ENCODE measurements around the gene ZNF311. TPM values are rescaled to one million over a fixed set of nuclear protein-coding genes. Genes with fewer than 3 reads are reported as not detected.

Gene ZNF311
- 0.44 and 0.66 TPM in 2 replicates for total RNA-seq

DNA sequence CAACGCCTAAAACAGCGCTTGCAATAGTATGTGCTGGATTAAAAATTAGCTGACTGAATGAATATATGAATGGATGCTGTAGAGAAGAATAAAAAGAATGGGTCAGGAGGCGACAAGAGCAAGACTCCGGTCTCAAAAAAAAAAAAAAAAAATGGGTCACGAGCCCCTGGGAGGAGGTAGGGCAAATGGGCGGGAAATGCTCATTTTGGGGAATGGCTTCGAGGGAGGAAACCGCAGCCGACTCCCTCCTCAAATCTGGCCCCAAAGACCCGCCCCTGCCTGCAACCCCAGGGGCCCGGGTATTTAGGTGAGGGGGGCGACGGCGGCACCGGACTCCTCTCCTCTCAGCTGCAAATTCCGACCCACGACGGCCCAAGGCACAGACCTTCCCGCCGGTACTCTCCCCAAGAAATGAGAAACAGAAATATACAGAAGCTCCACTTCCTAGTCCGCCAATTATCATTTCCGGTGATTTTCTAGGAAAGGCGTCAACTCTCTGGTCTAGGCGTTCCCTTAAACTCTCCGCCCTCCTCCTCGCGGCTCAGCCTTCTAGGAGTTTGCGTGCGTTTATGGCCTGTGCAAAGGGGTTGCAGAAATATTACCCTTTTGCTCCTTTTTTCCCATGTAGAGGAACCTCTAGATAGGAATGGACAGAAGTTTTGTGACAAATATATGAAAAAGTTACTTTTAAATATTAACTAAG is at the start of gene ZNF311:
ZNF311 (minus strand) TSS at position 133 of the 703 bp plus-strand sequence. CDS start 1,361 bp downstream, outside the sequence.
- intact Hi-C loops (cut with micrococcal nuclease) = loop anchor here (1.0 kb wide), 2 partner anchors 82 to 121 kb away; partner anchors contain the start of gene TRIM27

DNA sequence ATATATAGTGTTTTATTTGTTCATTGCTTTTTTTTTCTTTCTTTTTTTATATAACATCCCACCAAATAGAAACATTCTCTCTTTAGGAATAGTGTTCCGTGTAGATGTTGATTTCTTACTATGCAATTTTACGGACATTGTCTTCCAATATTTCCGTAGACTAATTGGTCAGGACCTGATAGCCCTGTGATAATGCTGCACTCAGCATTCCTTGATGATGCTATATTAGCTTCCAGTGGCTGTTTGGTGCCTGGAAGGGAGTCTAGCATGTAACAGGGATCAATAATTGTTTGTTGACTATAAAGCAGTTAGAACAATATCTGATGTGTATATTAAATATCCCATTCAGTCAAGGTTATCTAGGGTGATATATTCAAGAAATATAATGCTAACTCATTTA is 46.6 kb upstream of the ZNF311 start:
- intact Hi-C loops (cut with micrococcal nuclease) = no loop called here

DNA sequence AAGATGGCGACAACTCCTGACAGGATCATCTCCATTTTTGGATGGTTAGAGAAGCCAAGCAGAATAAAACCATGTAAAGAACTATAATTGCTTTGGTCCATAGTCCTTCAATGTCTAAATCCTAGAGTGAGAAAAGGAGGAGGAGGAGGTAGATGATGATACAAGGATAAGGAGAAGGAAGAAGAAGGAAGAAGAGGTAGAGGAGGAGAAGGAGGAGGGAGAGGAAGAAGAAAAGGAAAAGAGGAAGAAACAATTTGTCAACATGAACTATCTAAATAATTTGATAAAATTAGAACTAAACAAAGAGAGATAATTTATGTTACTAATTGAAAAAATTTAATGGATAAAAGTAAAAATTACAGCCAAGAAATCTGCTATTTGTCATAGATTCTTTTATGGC is 40.0 kb upstream of the ZNF311 start, which contains the start of gene OR2W1:
OR2W1 (minus strand) TSS at position 101 of the 400 bp plus-strand sequence; CDS start at position 101, 0 bp downstream.
- intact Hi-C loops (cut with micrococcal nuclease) = no loop called here

- intact Hi-C loops (cut with micrococcal nuclease) = no loop called here
These were observed 30.8 kb upstream of the ZNF311 start for GRCh38 chr6:29035951-29036350.

DNA sequence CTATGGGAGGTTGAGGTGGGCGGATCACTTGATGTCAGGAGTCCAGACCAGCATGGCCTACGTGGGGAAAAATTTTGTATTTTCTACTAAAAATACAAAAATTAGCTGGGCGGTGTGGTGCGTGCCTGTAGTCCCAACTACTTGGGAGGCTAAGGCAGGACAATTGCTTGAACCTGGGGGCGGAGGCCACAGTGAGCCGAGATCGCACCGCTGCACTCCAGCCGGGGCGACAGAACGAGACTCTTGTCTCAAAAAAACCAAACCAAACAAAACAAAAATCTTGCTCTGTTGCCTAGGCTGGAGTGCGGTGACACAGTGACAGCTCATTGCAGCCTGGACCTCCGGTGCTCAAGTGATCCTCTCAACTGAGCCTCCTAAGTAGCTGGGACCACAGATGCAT is 23.7 kb upstream of the ZNF311 start:
- intact Hi-C loops (cut with micrococcal nuclease) = no loop called here

GRCh38 chr6:29025927-29026585 is 20.9 kb upstream of the ZNF311 start:
- intact Hi-C loops (cut with micrococcal nuclease) = no loop called here

DNA sequence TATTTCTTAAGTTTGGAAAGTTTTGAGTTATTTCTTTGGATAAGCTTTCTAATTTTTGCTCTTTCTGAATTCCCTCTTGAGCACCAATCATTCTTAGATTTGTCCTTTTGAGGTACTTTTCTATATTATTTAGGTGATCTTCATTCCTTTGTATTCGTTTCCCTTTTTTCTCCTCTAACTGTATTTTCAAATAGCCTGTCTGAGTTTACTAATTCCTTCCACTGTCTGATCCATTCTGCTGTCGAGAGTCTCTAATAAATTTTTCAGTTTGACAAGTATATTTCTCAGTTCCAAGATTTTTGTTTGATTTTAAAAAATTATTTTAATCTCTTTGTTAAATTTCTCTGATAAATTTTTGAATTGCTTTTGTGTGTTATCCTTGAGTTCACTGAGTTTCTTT is 16.3 kb upstream of the ZNF311 start:
- intact Hi-C loops (cut with micrococcal nuclease) = no loop called here

DNA sequence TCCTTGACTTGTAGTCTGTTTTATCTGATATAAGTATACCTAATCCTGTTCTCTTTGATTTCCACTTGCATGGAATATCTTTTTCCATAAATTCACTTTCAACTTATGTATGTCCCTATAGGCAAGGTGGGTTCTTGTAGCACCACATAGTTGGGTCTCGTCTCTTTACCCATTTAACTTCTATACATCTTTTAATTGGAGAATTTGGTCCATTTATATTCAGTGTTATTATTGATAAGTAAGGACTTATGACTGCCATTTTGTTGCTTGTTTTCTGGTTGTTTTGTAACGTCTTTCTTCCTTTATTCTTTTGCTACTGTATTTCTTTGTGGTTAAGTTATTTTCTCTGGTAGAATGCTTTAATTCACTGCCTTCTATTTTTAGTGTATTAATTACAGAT is 14.5 kb upstream of the ZNF311 start:
- intact Hi-C loops (cut with micrococcal nuclease) = loop anchor here (5.0 to 10.0 kb wide), 4 partner anchors 305 to 1125 kb away; partner anchors contain the start of genes ZNF165 and ZSCAN16

- intact Hi-C loops (cut with micrococcal nuclease) = loop anchor here (1.0 to 10.0 kb wide), 7 partner anchors 29 to 1123 kb away; partner anchors contain the start of genes ZNF165 and ZSCAN16
These were observed 12.3 kb upstream of the ZNF311 start for GRCh38 chr6:29017428-29017802.

GRCh38 chr6:29016559-29017427 is 11.7 kb upstream of the ZNF311 start:
- intact Hi-C loops (cut with micrococcal nuclease) = loop anchor here (1.0 to 10.0 kb wide), 15 partner anchors 28 to 1122 kb away; partner anchors contain the start of genes TRIM27, ZNF165 and ZSCAN16

DNA sequence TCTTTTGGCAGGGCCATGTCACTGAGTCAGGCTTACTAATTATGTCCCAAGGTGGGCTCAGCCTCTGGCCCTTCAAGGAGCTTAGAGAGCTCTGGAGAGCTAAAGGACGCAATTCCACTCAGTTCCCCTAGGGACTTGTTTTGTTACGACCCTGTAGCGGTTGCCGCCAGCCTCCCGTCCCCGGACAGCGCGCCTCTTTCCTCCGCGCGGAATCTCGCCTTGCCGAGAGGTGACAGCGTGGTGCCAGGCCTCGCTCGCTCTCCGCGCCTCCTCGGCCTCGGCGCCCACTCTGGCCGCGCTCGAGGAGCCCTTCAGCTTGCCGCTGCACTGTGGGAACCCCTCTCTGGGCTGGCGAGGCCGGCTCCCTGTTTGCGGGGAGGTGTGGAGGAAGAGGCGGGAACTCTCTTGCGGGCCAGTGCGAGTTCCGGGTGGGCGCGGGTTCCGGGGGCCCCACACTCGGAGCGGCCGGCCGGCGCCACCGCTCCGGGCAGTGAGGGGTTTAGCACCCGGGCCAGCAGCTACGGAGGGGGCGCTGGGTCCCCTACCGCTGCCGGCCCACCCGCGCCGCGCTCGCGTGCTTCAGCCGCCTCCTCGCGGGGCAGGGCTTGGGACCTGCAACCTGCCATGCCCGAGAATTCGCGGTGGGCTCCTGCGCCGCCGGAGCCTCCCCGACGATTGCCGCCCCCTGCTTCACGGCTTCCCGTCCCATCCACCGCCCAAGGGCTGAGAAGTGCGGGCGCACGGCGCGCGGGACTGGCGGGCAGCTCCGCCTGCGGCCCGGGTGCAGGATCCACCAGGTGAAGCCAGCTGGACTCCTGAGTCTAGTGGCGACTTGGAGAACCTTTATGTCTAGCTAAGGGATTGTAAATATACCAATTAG is 9.9 kb upstream of the ZNF311 start:
- intact Hi-C loops (cut with micrococcal nuclease) = loop anchor here (5.0 to 10.0 kb wide), 4 partner anchors 300 to 1120 kb away; partner anchors contain the start of genes ZNF165 and ZSCAN16

DNA sequence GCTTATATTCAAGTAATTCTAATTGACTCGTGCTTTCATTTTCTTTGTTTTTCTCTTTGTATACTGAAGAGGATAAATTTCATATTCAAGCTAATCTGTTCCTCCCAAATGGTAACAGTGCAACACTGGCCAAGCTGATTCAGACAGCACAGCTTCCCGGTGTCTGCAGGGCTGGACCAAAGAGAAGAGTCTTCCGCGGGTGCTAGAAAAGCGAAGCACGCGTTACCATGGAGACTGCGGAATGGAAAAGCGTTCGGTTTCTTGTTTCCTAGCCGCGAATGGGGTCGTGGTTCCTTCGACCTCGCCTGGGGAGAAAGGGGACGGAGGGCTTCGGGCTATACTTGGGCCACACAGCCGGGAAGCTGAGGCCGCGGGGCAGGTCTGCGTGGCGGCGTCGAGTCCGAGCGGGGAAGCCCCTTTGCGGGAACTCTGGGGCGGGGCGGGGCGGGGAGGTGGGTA is 6.2 kb upstream of the ZNF311 start:
- intact Hi-C loops (cut with micrococcal nuclease) = loop anchor here (1.0 to 10.0 kb wide), 4 partner anchors 29 to 1117 kb away; partner anchors contain the start of gene ZSCAN16

GRCh38 chr6:29009358-29009757 is 4.2 kb upstream of the ZNF311 start:
- intact Hi-C loops (cut with micrococcal nuclease) = no loop called here

DNA sequence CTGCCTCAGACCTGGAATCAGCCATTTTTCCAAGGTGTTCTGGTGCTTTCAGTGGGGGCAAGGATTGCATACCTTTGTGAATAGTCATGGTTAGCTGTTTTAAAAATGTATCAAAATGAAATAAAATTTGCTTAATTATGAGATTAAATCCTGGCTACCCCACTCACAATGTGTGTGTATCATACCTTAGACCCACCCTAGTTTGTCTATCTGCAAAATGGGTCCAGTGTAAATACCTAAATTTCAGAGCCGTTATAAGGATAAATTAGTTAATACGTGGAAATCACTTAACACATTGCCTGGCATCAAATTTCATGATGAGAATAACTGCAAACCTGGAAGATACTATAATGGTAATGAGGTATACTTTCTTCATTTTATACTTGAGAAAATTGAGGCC is 3.0 kb upstream of the ZNF311 start:
- intact Hi-C loops (cut with micrococcal nuclease) = no loop called here

DNA sequence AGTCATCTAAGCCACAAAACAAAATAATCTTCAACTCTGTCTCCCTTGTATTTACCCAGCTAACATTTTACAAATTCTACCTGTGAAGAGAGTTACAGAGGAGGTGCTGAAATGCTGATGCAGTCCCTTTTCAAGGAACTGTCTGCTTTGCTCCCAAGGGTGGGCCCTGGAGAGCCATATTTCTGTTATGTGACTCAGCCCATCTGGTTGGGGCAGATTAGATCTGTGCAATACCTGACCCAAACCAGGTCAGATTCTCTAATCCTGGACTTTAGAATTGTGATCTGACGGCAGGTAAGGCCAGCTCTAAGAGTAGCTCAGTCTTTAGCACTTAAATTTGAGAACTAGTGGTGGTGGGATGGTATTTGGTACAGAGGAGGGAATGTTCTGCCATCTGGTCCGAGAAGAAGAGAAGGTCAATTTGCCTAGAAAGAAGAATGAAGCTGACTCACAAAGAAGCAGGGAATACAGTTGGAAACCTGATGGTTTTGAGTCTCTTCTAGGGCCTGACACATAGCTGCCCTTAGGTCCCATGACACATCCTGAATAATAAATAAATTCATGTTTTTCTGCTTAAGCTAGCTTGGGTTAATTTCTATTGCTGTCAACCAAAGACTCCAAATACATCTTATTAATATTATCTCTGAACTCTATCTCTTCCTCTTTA is 8.1 kb downstream of the ZNF311 start:
- intact Hi-C loops (cut with micrococcal nuclease) = no loop called here

GRCh38 chr6:28995093-28995650 is 9.9 kb downstream of the ZNF311 start:
- intact Hi-C loops (cut with micrococcal nuclease) = no loop called here

- intact Hi-C loops (cut with micrococcal nuclease) = loop anchor here (1.0 kb wide), 1 partner anchor 29 kb away; no protein-coding TSS in a partner anchor
These were observed 16.4 kb downstream of the ZNF311 start for GRCh38 chr6:28988536-28989311.

DNA sequence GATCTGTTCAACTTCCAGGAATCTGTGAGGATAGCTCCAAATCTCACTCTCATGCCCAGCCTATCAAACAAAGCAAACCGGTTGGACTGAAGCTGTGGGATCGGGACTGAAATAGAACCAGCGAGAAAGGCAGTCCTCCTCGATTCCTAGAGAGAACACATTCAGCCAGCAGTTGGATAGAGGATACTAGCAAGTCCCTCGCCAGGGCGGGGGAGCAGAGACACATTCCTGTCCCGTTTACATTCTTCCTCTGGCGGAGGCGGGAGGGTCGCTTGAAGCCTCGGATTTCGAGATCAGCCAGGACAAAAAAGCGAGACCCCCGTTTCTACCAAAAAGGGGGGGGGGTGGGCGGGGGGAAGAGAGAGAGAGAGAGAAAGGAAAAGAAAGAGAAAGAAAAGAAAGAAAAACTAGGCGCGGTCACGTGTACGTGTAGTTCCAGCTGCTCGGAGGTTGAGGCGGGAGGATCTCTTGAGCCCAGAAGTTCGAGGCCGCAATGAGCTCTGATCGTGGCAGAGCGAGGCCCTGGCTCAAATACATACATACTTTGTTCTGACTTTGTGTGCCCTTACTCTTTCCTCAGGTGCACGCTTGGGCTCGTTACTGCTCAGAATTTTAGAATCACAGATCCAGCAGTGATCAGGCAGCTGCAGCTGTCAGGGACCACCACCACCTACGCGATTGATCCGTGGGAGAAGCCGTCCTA is 19.5 kb downstream of the ZNF311 start:
- intact Hi-C loops (cut with micrococcal nuclease) = no loop called here
